ENCODE data around the gene TMEM63A.
A peak's percentile ranks its signal among the peaks of the same experiment; 100 is the strongest.

Gene TMEM63A

GRCh38 chr1:225883616-225884265, 1.6 kb upstream of the TMEM63A start:
- DNase-seq: no peak

- peak; percentile 62 for DNase-seq
Measured at GRCh38 chr1:225882694-225883615, 775 bp upstream of the TMEM63A start.

GRCh38 chr1:225881081-225881958, 860 bp downstream of the TMEM63A start:
- peak; percentile 52 for DNase-seq

GRCh38 chr1:225880636-225881035, 1.5 kb downstream of the TMEM63A start:
- DNase-seq: no peak

- DNase-seq: no peak
Measured at GRCh38 chr1:225880222-225880588, 2.0 kb downstream of the TMEM63A start.

GRCh38 chr1:225879521-225880221, 2.5 kb downstream of the TMEM63A start:
- no peak for DNase-seq

GRCh38 chr1:225878282-225878681, 3.9 kb downstream of the TMEM63A start:
- no peak for DNase-seq

GRCh38 chr1:225877580-225877979, 4.6 kb downstream of the TMEM63A start:
- DNase-seq: peak; percentile 42

GRCh38 chr1:225876900-225877510, 5.2 kb downstream of the TMEM63A start:
- DNase-seq: no peak

GRCh38 chr1:225875044-225875815, 7.0 kb downstream of the TMEM63A start:
- no peak for DNase-seq

- no peak for DNase-seq
Measured at GRCh38 chr1:225874431-225874830, 7.7 kb downstream of the TMEM63A start.

GRCh38 chr1:225873281-225873850, 8.8 kb downstream of the TMEM63A start:
- no peak for DNase-seq

- DNase-seq: no peak
Measured at GRCh38 chr1:225872075-225872430, 10.1 kb downstream of the TMEM63A start.

- DNase-seq: no peak
Measured at GRCh38 chr1:225871359-225872074, 10.7 kb downstream of the TMEM63A start.

- DNase-seq: no peak
Measured at GRCh38 chr1:225870911-225871310, 11.3 kb downstream of the TMEM63A start.

- DNase-seq: no peak
Measured at GRCh38 chr1:225868631-225869330, 13.4 kb downstream of the TMEM63A start.

- DNase-seq: no peak
Measured at GRCh38 chr1:225866981-225867380, 15.2 kb downstream of the TMEM63A start.

- peak; percentile 85 for DNase-seq
Measured at GRCh38 chr1:225866061-225866837, 15.9 kb downstream of the TMEM63A start.

GRCh38 chr1:225865514-225865913, 16.7 kb downstream of the TMEM63A start:
- DNase-seq: no peak
